ENCODE data around the gene TMEM145. TPM values are rescaled to one million over a fixed set of nuclear protein-coding genes. Genes with fewer than 3 reads are reported as not detected.
A peak's percentile ranks its signal among the peaks of the same experiment; 100 is the strongest.

Gene TMEM145
- total and polyA plus RNA-seq, 8 donors, result 0.21 to 1.6 (median 0.89) TPM

- intact Hi-C loops (cut with DNase I), result no loop called here
- peaks cover 0 to 43% of the 10 kb centered on the region in 2 donors for H3K36me3 ChIP-seq
- no peak for ATAC-seq
- no peaks in the 10 kb centered on the region for H3K27me3 ChIP-seq
- DNase-seq, result peak in 2 of 4 donors; percentile 34 to 75
- H3K27ac ChIP-seq, result no peak overlapping the region
- no peak for TF ChIP-seq CTCF (IDR thresholded peaks at IDR 0.05)
- no peak overlapping the region for H3K4me3 ChIP-seq
- H3K9me3 ChIP-seq, result no peaks in the 10 kb centered on the region
- H3K4me1 ChIP-seq, result peaks cover 20 to 61% of the 10 kb centered on the region in 2 donors
Observed at GRCh38 chr19:42271861-42272534, 41.1 kb upstream of the TMEM145 start.

GRCh38 chr19:42272535-42272897 is 40.6 kb upstream of the TMEM145 start:
- ATAC-seq, result no peak
- peak in 1 of 4 donors; percentile 34 for DNase-seq
- H3K9me3 ChIP-seq, result no peaks in the 10 kb centered on the region
- H3K36me3 ChIP-seq, result peaks cover 0 to 43% of the 10 kb centered on the region in 2 donors
- H3K4me1 ChIP-seq, result peaks cover 21 to 62% of the 10 kb centered on the region in 2 donors
- no peaks in the 10 kb centered on the region for H3K27me3 ChIP-seq
- intact Hi-C loops (cut with DNase I), result no loop called here
- H3K4me3 ChIP-seq, result no peak overlapping the region
- no peak overlapping the region for H3K27ac ChIP-seq
- no peak for TF ChIP-seq CTCF (IDR thresholded peaks at IDR 0.05)

GRCh38 chr19:42272989-42273406 is 40.1 kb upstream of the TMEM145 start:
- TF ChIP-seq CTCF (IDR thresholded peaks at IDR 0.05), result no peak
- peak in 1 of 4 donors; percentile 26 for DNase-seq
- Histone ChIP-seq H3K36me3 (peaks cover 0 to 43% of the 10 kb centered on the region in 2 donors), H3K27me3 (no peaks in the 10 kb centered on the region), H3K4me1 (peaks cover 26 to 62% of the 10 kb centered on the region in 2 donors), H3K9me3 (no peaks in the 10 kb centered on the region), H3K27ac (no peak overlapping the region), H3K4me3 (no peak overlapping the region)
- ATAC-seq, result no peak
- intact Hi-C loops (cut with DNase I), result no loop called here

GRCh38 chr19:42273407-42274064 is 39.6 kb upstream of the TMEM145 start:
- no peak for ATAC-seq

More at GRCh38 chr19:42273407-42274064, 39.6 kb upstream of the TMEM145 start:
- no peak overlapping the region for H3K27ac ChIP-seq
- peaks cover 0 to 43% of the 10 kb centered on the region in 2 donors for H3K36me3 ChIP-seq
- no peak for TF ChIP-seq CTCF (IDR thresholded peaks at IDR 0.05)
- DNase-seq, result peak in 2 of 4 donors; percentile 33 to 73
- no peaks in the 10 kb centered on the region for H3K9me3 ChIP-seq
- no peak overlapping the region for H3K4me3 ChIP-seq
- no peaks in the 10 kb centered on the region for H3K27me3 ChIP-seq
- intact Hi-C loops (cut with DNase I), result no loop called here
- H3K4me1 ChIP-seq, result peaks cover 31 to 67% of the 10 kb centered on the region in 2 donors
